ENCODE results near the gene RASSF5. TPM values are rescaled to one million over a fixed set of nuclear protein-coding genes. Genes with fewer than 3 reads are reported as not detected.

RASSF5 gene
- polyA plus RNA-seq, 1 donor from 2014 or later: 4.0 TPM

DNA sequence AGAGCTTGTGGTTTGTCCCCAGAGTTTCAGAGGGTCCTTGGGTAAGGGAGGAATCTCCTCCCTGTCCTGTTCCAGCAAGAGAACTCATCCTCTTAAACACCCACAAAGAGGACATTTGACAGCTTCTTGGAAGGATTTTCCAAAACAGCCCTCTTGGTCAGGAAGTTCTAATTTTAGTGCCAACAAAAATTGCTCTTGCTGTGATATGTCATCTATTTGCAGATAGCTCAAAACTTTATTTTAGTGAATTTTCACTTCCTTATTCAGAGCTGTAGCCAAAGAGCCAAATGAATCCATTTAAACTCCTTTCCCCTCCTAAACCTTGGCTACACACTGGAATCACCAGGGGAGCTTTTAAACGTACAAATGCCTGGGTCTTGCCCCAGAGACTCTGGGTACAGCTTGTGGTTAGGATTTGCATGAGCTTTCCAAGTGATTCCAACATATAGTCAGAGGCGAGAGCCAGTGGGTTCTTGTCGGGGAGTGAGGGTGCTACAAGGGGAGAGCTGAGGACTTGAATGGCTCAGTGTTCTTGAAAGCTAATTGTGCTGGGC, 11.8 kb upstream of the RASSF5 start:
- no peaks in the 10 kb centered on the region for H3K36me3 ChIP-seq (ENCODE audit: insufficient read depth, low read length)
- no peak overlapping the region for H3K4me2 ChIP-seq (ENCODE audit: low read length)
- H3K9me2 ChIP-seq (ENCODE audit: insufficient read depth, low read length): no peaks in the 10 kb centered on the region
- H3K9me3 ChIP-seq (ENCODE audit: low read length): no peaks in the 10 kb centered on the region
- H3K4me3 ChIP-seq (ENCODE audit: low read length): no peak overlapping the region
- no peaks in the 10 kb centered on the region for H3K79me2 ChIP-seq (replicated peaks; ENCODE audit: insufficient read depth, low read length)
- H3K27me3 ChIP-seq (ENCODE audit: insufficient read depth, low read depth, low read length): no peaks in the 10 kb centered on the region
- TF ChIP-seq EZH2 (IDR thresholded peaks at IDR 0.05; ENCODE audit: borderline replicate concordance, insufficient read depth, low read length, poor library complexity, severe bottlenecking) (no peak), MXI1 (conservative IDR thresholded peaks at IDR 0.05; ENCODE audit: poor library complexity, severe bottlenecking) (no peak), SMC3 (conservative IDR thresholded peaks at IDR 0.05; ENCODE audit: poor library complexity) (no peak), EP300 (conservative IDR thresholded peaks at IDR 0.05; ENCODE audit: poor library complexity, severe bottlenecking) (no peak), RAD21 (conservative IDR thresholded peaks at IDR 0.05) (no peak), TAF1 (IDR thresholded peaks at IDR 0.05; ENCODE audit: low read depth) (no peak), POLR2AphosphoS5 (IDR thresholded peaks at IDR 0.05) (no peak)
- TF ChIP-seq, protein P1, sequence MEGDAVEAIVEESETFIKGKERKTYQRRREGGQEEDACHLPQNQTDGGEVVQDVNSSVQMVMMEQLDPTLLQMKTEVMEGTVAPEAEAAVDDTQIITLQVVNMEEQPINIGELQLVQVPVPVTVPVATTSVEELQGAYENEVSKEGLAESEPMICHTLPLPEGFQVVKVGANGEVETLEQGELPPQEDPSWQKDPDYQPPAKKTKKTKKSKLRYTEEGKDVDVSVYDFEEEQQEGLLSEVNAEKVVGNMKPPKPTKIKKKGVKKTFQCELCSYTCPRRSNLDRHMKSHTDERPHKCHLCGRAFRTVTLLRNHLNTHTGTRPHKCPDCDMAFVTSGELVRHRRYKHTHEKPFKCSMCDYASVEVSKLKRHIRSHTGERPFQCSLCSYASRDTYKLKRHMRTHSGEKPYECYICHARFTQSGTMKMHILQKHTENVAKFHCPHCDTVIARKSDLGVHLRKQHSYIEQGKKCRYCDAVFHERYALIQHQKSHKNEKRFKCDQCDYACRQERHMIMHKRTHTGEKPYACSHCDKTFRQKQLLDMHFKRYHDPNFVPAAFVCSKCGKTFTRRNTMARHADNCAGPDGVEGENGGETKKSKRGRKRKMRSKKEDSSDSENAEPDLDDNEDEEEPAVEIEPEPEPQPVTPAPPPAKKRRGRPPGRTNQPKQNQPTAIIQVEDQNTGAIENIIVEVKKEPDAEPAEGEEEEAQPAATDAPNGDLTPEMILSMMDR (IDR thresholded peaks at IDR 0.05; ENCODE audit: poor library complexity, severe bottlenecking): no peak
- TF ChIP-seq, protein P2, sequence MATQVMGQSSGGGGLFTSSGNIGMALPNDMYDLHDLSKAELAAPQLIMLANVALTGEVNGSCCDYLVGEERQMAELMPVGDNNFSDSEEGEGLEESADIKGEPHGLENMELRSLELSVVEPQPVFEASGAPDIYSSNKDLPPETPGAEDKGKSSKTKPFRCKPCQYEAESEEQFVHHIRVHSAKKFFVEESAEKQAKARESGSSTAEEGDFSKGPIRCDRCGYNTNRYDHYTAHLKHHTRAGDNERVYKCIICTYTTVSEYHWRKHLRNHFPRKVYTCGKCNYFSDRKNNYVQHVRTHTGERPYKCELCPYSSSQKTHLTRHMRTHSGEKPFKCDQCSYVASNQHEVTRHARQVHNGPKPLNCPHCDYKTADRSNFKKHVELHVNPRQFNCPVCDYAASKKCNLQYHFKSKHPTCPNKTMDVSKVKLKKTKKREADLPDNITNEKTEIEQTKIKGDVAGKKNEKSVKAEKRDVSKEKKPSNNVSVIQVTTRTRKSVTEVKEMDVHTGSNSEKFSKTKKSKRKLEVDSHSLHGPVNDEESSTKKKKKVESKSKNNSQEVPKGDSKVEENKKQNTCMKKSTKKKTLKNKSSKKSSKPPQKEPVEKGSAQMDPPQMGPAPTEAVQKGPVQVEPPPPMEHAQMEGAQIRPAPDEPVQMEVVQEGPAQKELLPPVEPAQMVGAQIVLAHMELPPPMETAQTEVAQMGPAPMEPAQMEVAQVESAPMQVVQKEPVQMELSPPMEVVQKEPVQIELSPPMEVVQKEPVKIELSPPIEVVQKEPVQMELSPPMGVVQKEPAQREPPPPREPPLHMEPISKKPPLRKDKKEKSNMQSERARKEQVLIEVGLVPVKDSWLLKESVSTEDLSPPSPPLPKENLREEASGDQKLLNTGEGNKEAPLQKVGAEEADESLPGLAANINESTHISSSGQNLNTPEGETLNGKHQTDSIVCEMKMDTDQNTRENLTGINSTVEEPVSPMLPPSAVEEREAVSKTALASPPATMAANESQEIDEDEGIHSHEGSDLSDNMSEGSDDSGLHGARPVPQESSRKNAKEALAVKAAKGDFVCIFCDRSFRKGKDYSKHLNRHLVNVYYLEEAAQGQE (IDR thresholded peaks at IDR 0.05; ENCODE audit: borderline replicate concordance): no peak
- no peak overlapping the region for H2AFZ ChIP-seq (ENCODE audit: low read depth, low read length)
- no peak overlapping the region for H3K9ac ChIP-seq (ENCODE audit: low read length)
- H4K20me1 ChIP-seq (ENCODE audit: insufficient read depth): no peaks in the 10 kb centered on the region
- H3F3A ChIP-seq (ENCODE audit: insufficient read depth, low read length, poor library complexity, severe bottlenecking): no peaks in the 10 kb centered on the region
- H3K27ac ChIP-seq (ENCODE audit: low read length): no peak overlapping the region

DNA sequence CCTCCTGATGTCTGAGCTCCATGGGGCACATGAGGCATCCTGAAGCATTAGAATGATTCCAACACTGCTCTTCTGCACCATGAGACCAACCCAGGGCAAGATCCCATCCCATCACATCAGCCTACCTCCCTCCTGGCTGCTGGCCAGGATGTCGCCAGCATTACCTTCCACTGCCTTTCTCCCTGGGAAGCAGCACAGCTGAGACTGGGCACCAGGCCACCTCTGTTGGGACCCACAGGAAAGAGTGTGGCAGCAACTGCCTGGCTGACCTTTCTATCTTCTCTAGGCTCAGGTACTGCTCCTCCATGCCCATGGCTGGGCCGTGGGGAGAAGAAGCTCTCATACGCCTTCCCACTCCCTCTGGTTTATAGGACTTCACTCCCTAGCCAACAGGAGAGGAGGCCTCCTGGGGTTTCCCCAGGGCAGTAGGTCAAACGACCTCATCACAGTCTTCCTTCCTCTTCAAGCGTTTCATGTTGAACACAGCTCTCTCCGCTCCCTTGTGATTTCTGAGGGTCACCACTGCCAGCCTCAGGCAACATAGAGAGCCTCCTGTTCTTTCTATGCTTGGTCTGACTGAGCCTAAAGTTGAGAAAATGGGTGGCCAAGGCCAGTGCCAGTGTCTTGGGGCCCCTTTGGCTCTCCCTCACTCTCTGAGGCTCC, 11.1 kb upstream of the RASSF5 start:
- no peaks in the 10 kb centered on the region for H3K9me3 ChIP-seq (ENCODE audit: low read length)
- H3K9me2 ChIP-seq (ENCODE audit: insufficient read depth, low read length): no peaks in the 10 kb centered on the region
- H3K4me3 ChIP-seq (ENCODE audit: low read length): no peak overlapping the region
- no peak for TF ChIP-seq RAD21 (conservative IDR thresholded peaks at IDR 0.05)
- no peaks in the 10 kb centered on the region for H4K20me1 ChIP-seq (ENCODE audit: insufficient read depth)
- H3K79me2 ChIP-seq (replicated peaks; ENCODE audit: insufficient read depth, low read length): no peaks in the 10 kb centered on the region
- no peaks in the 10 kb centered on the region for H3K27me3 ChIP-seq (ENCODE audit: insufficient read depth, low read depth, low read length)
- H3K9ac ChIP-seq (ENCODE audit: low read length): no peak overlapping the region
- H3K36me3 ChIP-seq (ENCODE audit: insufficient read depth, low read length): no peaks in the 10 kb centered on the region
- no peak overlapping the region for H3K4me2 ChIP-seq (ENCODE audit: low read length)
- no peaks in the 10 kb centered on the region for H3F3A ChIP-seq (ENCODE audit: insufficient read depth, low read length, poor library complexity, severe bottlenecking)
- no peak overlapping the region for H2AFZ ChIP-seq (ENCODE audit: low read depth, low read length)
- H3K27ac ChIP-seq (ENCODE audit: low read length): no peak overlapping the region

Measured in neural cell (in vitro differentiated cells).